Pons (tissue), 1 donor: Measurements from ENCODE around the gene TK1.

Source experiments
- DNase-seq: peaks from one replicate; pipeline ENCODE4 v3.0.0-alpha.2; 2016; ENCODE audit warnings: low spot score

Gene TK1

DNA sequence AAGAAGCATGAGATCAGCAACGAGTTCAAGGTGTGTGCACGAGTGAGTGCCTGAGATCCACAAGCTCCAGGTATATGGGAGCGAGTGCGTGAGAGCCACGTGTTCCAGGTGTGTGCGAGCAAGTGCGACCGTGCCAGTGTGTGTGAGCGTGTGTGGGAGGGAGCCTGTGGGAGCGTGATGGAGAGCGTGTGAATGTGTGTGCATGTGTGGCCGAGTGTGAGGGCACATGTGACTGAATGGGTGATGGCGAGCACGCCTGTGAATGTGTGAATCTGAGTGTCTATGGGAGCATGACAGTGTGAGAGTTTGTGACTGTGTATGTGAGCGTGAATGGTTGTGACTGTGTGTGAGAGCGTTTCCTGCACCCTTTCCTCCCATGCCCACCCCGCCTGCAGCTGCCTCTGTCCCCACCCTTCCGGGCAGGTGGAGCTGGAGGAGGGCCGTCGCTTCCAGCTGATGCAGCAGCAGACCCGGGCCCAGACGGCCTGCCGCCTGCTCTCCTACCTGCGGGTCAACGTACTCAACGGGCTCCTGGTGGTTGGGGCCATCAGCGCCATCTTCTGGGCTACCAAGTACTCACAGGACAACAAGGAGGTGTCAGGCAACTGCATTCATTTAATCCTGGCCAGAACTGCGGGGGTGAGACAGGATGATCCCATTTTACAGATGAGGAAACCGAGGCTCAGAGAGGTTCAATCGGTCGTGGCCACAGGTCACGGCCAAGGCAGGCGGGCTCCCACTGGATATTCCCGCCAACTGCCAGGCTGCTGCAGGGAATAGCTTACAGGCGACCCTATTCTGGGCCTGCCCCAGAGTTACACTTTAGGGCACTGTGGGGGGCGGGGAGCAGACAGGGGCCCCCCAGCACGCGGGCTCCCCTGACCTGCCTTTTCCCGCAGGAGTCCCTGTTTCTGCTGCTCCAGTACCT is 52.6 kb downstream of the TK1 start:
- peak; percentile 53 for DNase-seq

DNA sequence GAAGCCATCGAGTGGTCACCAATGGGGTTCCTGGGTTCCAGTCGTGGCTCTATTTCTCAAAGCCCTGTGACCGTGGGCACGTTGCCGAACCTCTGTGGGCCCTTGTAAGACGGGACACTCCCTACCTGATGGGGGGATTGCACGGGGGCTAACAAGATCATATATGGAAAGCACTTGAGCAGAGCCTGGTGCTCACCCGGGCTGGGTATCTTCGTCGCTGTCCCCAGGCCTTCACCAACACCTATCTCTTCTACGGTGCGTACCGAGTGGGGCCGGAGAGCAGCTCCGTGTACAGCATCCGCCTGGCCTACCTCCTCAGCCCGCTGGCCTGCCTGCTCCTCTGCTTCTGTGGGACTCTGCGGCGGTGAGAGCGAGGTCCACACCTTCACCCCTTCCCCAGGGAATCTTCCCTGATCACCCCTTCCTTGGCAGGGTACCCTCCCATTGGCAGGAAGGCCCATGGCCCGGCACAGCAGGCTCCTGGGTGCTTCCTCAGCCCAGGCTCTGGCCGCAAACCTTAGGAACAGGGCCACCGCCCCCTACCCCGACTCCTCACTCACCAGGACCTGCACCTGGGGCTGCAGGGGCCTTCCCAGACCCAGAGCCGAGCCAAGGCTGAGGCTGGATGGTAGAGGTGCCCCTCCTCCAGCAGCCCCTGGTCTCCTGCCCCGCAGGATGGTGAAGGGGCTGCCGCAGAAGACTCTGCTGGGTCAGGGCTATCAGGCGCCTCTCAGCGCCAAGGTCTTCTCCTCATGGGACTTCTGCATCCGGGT is 53.5 kb downstream of the TK1 start:
- no peak for DNase-seq

DNA sequence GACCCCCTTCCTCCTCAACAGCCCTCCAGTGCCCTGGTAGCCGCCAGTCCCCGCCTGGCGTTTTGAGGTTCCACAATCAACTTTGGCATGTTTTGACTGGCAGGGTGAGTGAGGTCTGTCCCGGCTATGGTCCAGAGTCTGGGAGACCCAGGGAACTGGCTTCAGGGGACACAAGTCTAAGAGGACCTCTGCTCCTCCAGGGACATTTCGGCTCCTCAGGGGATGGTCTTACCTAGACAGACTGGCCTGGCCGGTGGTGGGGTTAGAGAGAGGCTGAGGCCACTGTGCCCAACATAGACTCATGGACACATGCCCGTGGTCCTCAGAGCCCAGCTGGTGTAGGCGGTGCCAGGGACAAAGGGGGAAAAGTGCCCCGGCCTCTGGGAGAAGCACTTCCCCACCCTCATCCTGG is 54.1 kb downstream of the TK1 start:
- DNase-seq, result no peak

GRCh38 chr17:78132084-78132676 is 54.7 kb downstream of the TK1 start:
- DNase-seq, result no peak

- no peak for DNase-seq
Observed at GRCh38 chr17:78131172-78132083, 55.4 kb downstream of the TK1 start.

GRCh38 chr17:78130437-78131101 is 56.3 kb downstream of the TK1 start, which contains the start of gene TMC8:
Gene TMC8, plus strand, starts transcription at chr17:78130771. Its CDS starts 818 bp downstream, at chr17:78131589.
- DNase-seq, result no peak

- no peak for DNase-seq
Observed at GRCh38 chr17:78130090-78130436, 56.8 kb downstream of the TK1 start.

GRCh38 chr17:78129351-78130089 is 57.3 kb downstream of the TK1 start:
- DNase-seq, result no peak

- peak; percentile 67 for DNase-seq
Observed at GRCh38 chr17:78128551-78129350, 58.1 kb downstream of the TK1 start, which contains the start of gene TMC6. Gene TMC6, minus strand, starts transcription at chr17:78128755. Its CDS starts 1,923 bp downstream, at chr17:78126832.

DNA sequence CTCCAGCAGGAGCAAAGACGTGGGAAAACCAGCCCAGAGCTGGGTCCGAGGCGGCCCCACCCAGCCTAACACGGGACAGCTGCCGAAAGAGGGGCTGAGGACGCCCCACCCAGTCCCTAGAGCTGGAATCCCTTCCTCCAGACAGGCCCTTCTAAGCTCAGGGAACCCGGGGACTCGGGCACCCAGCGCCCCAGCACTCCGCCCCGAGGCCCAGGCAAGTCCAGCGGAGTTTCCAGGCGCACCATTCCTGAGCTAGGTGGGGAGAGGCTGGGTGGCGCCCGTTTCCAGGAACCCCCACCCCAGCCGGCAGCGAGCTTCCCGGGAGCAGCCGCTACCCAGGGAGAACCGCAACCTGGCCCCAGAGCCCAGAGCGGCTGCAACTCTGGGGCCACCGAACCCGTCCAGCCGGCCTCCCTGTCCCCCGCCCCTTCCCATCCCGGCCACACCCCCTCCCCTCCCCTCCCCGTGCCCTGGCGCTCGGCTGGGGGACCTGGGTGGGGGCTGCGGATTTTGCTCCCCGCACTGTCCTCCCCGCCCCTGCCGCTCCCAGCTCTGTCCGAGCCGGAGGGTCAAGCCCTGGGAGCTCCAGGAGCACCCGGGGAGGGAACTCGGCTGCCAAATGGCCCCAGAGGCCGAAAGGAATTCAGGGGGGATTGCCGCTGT is 58.8 kb downstream of the TK1 start:
- DNase-seq, result no peak

- DNase-seq, result peak; percentile 92
Observed at GRCh38 chr17:78127239-78127887, 59.5 kb downstream of the TK1 start.

DNA sequence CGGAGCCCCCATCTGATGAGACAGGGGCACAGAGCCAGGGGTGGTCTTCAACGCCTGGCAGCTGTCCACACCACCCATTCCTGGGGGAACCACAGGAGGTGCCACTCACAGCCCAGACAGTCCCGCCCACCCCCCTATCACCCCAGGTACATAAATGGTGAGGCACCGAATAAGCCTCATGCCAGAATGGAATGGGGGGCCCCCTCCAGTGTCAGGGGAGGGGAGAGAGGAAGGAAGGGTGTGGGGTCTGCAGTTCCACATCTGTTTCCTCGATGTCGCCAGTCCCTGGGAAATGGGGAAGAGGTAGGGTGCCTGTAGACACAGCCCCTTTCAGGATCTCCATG is 60.0 kb downstream of the TK1 start:
- DNase-seq, result no peak

DNA sequence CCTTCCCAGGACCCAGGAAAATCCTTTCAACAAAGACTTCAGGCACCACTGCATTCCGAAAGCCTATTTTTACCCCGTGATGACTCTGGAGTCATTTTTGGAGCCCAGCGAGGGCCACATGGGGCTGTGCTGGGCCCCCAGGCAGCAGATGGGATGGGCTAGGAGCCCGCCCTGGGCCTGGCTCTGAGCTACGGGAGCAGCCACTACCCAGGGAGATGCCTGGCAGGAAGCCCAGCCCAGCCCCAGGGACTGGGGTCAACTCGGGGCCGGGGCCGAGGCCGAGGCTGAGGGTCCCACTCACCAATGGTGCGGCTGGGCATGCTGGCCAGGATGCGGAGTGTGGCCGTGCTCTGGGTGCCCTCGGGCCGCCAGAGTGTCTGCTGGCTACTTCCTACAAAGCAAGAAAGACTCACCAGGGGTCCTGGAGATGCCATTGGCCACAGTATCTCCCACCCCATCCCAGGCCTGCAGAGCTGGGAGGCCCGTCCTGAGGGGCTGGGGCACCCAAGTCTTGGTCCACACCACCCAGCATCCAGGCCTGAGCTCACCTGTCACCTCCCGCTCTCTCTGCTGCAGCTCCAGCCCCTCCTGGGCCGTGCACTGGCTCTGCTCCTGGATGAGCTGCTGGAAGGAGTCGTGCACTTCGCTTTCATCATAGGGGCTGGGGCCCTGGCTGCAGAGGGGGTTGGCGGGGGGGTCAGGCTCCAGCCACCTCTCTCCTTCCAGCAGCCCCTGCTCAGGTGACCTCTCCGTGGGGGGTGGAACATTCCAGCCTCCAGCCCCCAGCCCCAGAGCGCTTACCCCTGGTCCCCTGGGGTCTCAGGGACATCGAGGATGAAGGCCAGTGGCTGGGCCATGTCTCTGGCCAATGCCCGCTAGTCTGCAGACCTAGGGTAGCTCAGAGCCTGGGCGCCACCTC is 60.6 kb downstream of the TK1 start:
- DNase-seq, result no peak

- DNase-seq, result no peak
Observed at GRCh38 chr17:78125138-78125913, 61.5 kb downstream of the TK1 start.

DNA sequence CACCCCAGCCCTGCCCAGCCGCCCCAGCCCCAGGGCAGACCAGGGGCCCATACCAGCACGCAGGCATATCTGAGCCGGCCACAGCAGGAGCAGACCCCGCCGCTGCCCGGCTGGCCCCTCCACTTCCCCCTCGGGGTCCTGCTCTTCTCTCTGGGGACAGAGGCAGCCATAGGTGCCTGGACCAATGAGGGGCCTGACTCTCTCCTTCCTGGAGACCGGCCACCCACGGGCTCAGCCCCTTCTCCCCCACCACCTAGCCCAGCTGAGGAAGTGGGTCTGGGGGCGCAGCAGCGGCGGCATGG is 62.1 kb downstream of the TK1 start:
- DNase-seq, result no peak
